ENCODE results near the gene DHCR24. TPM values are rescaled to one million over a fixed set of nuclear protein-coding genes. Genes with fewer than 3 reads are reported as not detected.

DHCR24 gene
- total RNA-seq, 1 experiment from 2014 or later, result 121 TPM

GRCh38 chr1:54800899-54801759, 85.9 kb downstream of the DHCR24 start, which contains the start of gene TTC22:
TSS of gene TTC22 (minus strand) at chr1:54801323. CDS start at chr1:54801163, 160 bp downstream.
- DNase-seq (ENCODE audit: low read depth), result peak; percentile 32

DNA sequence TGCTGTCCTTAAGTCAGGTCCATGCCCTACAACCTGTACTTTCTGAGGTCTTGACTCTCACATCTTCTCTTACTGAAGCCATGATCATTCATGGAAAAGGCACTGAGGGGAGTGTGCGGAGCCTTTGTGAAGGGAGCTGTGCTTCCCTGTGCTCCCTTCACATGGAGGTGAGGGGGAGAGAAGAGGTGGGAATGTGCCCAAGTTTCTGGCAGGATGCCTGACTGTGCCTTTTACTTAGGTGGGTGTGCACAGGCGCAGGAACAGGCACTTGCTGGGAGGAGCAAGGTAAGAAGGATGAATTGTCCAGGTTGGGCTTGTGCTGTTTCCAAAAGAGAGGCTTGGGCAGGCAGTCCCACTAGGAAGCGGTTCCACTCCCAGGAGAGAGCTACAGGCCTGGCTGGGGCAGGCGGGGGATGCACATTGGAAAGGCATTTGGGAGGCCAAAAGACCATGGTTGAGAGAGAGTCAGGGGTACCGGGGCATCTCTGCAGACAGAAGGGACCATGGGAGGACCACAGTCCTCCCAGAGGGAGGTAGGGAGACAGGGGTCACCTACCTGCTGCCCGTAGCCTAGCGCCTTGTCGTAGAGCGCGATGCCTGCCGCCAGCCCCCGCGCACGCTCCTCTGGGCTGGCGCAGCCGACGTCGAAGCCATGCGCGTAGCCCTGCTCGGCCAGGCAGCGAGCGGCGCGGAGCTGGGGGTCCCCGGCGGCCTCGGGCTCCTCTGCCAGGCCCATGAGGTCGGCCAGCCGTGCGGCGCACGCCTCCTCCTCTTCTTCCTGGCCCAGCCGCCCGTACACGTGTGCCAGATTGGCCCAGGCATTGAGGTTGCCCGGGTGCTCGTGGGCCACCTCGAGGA, 86.7 kb downstream of the DHCR24 start:
- no peak for DNase-seq (ENCODE audit: low read depth)

Other genes with a start within 250 kb of the DHCR24 start
- gene MROH7, start 245.4 kb downstream of the DHCR24 start, total RNA-seq (2014; rRNA removed; shearing (Covaris generic)), result not detected in 2 replicates
- 64.8 and 75.8 TPM in 2 replicates for gene TTC4, start 171.3 kb downstream of the DHCR24 start, total RNA-seq (2014; rRNA removed; shearing (Covaris generic))
- 5.8 and 7.3 TPM in 2 replicates for gene PARS2, start 122.7 kb downstream of the DHCR24 start, total RNA-seq (2014; rRNA removed; shearing (Covaris generic))
- gene TTC22, start 85.9 kb downstream of the DHCR24 start, total RNA-seq (2014; rRNA removed; shearing (Covaris generic)), result not detected in 2 replicates
- not detected in 2 replicates for gene TMEM61, start 93.4 kb upstream of the DHCR24 start, total RNA-seq (2014; rRNA removed; shearing (Covaris generic))
- not detected in 2 replicates for gene BSND, start 111.7 kb upstream of the DHCR24 start, total RNA-seq (2014; rRNA removed; shearing (Covaris generic))
- 0.03 and 0.29 TPM in 2 replicates for gene PCSK9, start 152.4 kb upstream of the DHCR24 start, total RNA-seq (2014; rRNA removed; shearing (Covaris generic))

All from Daoy (cell line).